OCI-LY1 (cell line): ENCODE data around the gene EDC4.

Experiments
- EZH2 ChIP-seq: fragments of 200-600 bp; sonication (generic), shearing (Covaris generic); IDR thresholded peaks from 2 replicates; pipeline ENCODE4 v1.8.0; 2017; ENCODE audit warnings: borderline replicate concordance, mixed run types, mild to moderate bottlenecking, antibody characterized with exemption, low read length, moderate library complexity, mixed read lengths
- TF ChIP-seq, protein P1 (sequence below): fragments of 200-600 bp; sonication (generic), shearing (Covaris generic); IDR thresholded peaks from 2 replicates; pipeline ENCODE4 v1.5.1; 2017; ENCODE audit warnings: mild to moderate bottlenecking, antibody characterized with exemption, low read length, moderate library complexity, mixed read lengths

DNA sequence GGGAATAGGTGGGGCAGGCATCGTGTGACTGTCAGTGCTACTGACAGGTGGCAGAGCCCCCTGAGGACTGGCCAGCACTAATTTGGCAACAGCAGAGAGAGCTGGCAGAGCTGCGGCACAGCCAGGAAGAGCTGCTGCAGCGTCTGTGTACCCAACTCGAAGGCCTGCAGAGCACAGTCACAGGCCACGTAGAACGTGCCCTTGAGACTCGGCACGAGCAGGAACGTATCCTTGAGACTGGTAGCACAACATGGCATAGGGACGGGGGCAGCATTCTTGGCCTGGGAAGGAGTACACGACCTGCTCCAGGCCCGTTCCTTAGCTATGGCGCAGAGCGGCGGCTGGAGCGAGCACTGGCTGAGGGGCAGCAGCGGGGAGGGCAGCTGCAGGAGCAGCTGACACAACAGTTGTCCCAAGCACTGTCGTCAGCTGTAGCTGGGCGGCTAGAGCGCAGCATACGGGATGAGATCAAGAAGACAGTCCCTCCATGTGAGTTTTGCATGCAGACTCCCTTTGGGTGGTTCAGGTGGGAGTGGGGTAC is 8.8 kb downstream of the EDC4 start:
- TF ChIP-seq, protein P1, sequence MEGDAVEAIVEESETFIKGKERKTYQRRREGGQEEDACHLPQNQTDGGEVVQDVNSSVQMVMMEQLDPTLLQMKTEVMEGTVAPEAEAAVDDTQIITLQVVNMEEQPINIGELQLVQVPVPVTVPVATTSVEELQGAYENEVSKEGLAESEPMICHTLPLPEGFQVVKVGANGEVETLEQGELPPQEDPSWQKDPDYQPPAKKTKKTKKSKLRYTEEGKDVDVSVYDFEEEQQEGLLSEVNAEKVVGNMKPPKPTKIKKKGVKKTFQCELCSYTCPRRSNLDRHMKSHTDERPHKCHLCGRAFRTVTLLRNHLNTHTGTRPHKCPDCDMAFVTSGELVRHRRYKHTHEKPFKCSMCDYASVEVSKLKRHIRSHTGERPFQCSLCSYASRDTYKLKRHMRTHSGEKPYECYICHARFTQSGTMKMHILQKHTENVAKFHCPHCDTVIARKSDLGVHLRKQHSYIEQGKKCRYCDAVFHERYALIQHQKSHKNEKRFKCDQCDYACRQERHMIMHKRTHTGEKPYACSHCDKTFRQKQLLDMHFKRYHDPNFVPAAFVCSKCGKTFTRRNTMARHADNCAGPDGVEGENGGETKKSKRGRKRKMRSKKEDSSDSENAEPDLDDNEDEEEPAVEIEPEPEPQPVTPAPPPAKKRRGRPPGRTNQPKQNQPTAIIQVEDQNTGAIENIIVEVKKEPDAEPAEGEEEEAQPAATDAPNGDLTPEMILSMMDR: no peak
- TF ChIP-seq EZH2: no peak
